GM18517 (cell line): ENCODE measurements around the gene HAPLN3.
A peak's percentile ranks its signal among the peaks of the same experiment; 100 is the strongest.

Source experiments
- ATAC-seq: cut with Tn5 transposase; IDR thresholded peaks from one replicate; pipeline ENCODE4 v1.9.1; 2021; ENCODE audit warnings: mild to moderate bottlenecking, moderate library complexity; ENCODE audit not compliant: unreplicated experiment

Gene HAPLN3

DNA sequence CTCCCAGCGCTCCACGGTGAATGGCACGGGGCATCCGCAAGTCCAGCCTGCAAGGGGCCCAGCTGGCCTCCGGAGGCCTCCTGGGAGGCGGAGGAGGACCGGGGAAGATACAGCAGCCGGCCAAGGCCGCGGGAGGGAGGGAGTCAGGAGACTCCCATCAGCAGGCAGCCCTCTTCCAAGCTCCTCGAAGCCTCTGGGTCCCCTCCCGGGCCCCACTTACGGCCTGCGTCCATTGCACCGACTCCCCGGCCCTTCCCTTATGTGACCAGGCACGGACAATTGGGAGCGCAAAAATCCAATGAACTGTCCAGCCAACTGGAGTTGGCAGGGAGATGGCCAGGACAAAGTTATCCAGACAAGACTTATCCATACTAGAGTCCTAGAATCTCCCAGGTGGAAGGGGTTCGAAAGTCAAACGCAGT lies 17.2 kb upstream of the HAPLN3 start:
- no peak for ATAC-seq

DNA sequence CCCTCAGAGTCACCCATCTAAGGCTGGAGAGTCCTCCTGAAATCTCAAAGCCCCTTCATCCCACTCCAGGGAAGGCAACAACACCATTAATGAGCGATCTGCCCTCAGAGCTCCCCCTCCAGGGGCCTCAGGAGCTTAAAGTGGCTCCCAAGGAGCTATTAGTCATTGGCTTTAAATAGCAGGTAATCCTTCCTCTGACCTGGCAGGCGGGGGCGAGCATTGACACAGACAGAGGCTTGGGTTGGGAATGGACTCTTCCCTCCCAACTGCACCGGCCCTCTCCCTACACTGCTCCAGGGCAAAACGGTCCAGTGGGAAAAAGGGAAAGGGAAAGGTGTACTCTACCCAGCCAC lies 16.4 kb upstream of the HAPLN3 start:
- no peak for ATAC-seq

DNA sequence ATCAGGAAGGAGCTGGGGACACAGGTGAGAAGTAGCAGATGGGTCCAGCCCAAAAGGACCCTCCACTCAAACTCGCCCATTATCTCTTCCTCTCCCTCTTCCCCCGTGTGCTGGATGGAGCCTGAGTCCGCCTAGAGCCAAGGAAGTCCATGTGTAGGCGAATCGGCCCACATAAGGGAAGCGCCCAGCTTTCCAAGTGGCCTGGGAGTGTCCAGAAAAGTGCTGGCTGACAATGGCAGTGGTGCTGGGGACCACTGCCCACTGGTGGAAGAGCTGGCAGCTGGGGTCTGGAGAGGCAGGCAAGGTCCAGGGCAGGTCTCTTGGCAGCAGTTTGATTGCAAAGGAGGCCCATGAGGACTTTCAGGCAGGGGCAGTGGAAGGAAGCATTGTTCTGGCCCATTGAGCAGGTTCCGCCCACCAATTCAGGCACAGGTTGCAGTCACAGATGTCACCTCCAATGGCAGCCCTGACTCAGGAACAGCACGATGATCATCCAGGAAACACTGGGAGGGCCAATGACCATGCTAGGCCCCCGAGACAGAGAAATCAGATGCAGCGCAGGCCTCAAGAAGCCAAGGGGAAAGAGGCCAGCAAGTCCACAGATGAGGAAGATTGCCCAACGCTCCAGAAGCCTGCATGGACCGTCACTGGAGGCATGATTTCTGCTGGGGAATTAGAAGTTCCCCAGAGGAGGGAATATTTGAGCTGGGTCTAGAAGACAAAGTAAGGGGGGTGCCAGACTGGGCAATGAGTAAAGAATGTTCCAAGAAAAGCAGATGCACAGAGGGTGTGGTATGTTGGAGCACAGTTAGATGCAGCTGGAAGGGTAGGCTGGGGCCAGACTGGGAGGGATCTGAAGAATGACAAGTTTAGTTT lies 14.8 kb upstream of the HAPLN3 start:
- no peak for ATAC-seq

DNA sequence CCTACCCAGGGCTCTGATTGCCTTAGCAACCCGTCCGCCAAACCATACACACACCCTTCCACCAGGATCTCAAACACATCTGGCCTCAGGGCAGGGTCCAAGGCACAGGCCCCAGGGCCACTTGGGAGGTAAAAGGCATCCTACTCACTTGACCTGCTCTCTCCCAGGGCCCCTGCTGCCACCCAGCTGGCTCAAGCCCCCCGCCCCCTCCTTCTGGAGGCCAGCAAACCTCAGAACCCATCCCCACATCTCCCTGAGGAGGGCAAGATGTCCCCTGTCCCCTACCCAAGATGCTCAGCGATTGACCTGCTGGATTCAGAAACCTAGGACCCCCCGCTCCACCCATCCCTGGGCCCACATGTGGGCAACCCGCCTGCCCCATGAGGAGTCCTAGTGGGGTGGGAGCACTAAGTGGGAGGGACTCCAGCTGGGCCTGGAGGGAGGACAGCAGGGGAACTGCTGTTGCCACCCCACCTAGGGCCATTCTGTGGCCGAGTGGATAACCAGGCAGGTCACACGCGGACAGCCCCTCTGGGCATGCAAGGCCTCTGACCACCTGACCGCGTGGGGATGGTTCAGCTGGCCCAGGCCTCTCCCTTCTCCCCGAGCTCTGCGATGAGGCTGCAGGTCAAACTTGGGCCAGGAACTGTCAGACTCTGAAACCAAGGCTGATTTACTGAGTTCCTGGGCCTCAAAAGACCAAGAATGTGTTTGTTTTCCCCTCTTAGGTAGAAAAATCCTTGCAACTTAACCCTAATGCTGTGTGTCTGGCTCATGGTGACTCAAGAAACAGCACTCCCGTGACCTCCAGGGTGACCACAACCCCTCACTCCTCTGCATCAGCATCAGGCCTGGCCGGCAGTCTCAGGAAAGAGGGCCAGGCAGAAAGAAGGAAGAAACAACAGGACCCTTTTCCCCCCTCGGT lies 13.6 kb upstream of the HAPLN3 start:
- no peak for ATAC-seq

DNA sequence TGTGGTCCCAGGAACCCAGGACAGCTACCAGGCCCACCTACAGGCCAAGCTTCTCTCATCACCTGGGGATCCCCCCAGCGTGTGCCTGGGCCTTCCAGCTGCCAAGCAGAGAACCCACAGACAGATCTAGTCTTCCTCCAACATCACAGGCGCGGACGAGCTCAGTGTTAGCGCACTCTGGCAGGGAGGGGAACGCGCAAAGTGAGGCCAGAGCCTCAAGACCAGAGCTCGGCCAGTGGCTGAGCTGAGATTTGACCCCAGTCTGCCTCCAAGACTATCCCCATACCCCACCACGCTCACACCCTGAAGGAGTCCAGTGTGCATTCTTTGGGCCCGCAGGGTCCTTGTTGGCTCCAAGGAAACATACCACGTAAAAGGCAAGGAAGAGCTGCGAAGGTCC lies 12.8 kb upstream of the HAPLN3 start:
- no peak for ATAC-seq

DNA sequence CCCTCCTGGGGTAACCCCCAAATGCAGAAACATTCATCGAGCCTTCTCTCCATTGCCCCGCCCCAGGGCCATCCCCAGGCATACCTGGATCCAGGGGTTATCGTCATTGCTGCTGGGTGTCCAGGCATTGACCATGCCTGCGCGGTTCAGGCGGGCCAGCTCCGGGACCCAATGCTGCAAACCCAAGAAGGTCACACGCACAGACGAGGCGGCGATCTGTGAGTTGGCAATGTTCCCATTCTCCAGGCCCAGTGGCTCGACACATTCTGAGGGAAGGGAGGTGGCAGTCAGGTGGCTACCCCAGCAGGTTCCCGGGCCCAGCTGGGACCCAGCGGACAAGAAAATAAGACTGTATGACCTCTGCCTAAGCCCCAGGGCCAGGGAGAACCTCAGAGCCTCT lies 11.8 kb upstream of the HAPLN3 start:
- ATAC-seq = no peak

DNA sequence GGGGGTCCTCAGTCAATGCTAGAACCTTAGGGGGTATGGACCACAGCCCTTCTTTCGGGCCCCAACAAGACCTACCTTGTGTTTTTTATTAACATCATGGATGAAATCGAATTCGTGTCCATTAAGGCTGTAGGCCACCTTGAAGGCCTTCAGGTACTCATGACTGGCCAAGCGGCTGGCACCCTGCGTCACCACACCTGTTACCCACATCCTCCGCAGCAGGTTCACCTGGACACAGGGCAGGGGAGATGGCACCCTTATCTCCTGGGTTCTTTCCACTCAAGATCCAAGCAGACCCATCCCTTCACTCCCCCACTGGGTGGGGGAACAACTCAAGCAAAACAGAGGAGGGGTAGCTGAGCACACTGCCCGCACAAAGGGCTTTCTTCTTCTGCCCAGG lies 11.2 kb upstream of the HAPLN3 start:
- no peak for ATAC-seq

DNA sequence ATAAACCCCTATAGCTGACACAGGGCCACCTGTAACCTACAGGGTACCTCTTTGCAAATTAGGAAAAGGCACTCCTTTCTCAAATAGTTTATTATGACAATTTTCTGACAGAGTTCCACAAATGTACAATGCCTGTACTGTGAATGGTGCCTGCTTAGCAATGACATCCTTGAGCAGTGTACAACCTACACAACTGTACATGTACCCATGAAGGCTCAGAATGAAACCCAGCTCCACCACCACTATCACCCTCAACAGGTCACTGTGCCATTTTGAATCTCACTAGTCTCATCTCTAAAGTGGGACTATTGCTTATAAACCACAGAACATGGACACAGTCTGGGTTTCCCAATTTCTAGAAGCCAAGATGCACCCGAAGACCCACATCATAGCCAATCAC lies 10.8 kb upstream of the HAPLN3 start:
- no peak for ATAC-seq

DNA sequence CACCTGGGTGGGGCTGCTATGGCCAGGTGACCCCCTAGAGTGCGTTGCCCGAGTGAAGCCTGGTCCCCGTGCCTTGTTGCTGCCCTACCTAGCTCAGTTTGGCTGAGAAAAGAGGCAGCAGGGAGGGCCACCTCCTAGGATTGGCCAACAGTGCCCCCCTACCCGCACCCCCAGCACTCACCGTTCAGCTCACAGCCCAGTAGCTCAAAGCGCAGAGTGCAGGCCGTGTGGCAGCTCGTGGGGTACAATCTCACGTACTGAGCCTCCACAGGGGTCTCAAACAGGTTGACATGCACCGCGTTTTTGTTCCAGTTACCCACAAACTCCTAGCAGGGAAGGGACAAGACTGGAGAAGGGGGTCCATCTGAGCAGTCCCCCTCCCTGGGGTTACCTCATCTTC lies 10.2 kb upstream of the HAPLN3 start:
- ATAC-seq = no peak

DNA sequence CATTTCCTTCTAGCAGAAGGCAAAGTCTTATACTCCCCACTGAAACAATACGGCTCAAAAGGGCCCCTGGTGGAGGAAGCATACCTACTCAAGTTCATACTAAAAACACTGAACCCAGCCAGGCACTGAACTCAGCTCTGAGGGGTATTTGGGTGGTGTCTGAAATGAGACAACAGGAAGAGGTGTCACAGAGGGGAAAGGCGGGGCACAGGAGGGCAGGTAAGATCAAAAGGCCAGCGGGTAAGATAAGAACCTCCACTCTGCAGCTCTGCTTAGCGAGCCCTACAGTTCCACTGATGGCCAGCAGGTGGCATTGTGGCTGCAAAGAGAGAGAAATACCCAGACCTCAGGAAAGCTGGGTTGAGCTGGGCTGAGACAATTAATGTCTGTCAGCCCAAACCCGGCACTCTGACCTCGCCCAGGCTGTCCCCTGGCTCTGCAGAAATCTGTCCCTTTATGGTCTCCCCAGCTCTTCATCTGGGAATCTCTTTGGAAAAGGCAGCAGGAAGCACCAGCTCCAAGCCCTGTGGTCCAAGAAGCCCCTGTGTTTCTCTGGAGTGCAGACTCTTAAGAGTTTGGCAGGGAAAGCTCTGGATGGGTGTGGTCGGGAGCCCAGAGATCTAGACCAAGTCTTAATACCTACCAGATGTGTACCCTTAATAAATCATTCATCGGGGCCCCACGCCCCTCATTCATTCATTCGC lies 9.4 kb upstream of the HAPLN3 start:
- ATAC-seq = peak; percentile 77

DNA sequence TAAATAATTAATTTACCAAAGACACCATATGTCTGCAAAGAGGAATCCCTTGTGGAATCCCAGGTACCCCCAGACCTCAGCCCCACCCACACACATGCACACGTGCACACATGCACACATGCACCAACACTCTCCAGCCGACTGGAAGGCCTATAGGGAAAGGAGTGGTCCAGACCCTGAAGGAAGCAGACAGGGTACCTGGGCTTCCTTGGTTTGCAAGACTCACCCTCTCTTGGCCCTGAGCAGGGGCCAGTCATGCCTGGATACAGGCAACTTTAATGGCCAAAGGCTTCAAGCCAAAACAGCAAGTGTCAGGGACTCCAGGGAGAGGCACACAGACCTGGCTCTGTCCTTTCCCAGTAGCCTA lies 8.9 kb upstream of the HAPLN3 start:
- ATAC-seq = no peak

DNA sequence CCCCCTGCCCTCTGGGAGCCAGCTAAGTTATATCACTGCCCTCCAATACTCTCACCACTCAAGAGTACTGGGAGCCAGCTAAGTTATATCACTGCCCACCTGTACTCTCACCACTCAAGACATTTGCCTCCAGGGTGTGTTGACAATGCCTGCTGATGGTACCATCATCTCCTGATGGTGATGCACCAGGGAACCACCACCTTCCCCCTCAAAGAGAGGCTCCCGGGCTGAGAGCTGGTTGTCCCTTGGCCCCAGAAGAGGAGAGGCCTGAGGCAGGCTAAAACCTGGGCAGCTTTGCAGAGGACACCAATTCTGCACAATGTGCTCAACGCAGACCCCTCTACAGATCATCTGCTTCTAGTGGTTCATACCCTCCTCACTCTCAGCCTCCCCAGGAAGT lies 7.5 kb upstream of the HAPLN3 start:
- ATAC-seq = no peak

DNA sequence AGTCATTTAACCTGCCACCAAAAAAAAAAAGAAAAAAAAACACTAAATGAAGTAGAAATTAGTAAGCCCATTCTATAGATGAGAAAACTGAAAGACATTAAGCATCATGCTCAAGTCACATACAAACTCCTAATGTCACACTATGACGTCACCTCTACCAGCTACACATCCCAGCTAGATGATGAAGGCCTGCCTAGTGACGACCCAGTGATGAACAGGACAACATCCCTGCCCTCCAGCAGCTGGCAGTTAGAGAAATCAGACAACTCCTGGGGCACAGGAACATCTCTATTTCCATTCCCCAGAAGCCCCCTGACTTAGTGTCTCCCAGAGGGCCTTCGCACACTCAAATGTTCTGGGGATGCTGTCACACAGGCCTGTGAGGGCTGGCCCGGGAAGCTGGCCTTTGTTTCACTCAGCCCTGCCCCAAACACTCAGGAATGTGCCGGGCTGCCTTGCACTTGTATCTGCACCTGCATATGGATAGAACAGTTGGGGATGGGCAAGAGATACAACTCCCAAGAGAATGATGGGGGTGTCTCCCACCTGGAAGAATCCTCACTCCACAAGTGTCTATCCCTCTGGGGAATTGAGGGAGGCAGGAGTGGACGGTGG lies 7.0 kb upstream of the HAPLN3 start:
- no peak for ATAC-seq

DNA sequence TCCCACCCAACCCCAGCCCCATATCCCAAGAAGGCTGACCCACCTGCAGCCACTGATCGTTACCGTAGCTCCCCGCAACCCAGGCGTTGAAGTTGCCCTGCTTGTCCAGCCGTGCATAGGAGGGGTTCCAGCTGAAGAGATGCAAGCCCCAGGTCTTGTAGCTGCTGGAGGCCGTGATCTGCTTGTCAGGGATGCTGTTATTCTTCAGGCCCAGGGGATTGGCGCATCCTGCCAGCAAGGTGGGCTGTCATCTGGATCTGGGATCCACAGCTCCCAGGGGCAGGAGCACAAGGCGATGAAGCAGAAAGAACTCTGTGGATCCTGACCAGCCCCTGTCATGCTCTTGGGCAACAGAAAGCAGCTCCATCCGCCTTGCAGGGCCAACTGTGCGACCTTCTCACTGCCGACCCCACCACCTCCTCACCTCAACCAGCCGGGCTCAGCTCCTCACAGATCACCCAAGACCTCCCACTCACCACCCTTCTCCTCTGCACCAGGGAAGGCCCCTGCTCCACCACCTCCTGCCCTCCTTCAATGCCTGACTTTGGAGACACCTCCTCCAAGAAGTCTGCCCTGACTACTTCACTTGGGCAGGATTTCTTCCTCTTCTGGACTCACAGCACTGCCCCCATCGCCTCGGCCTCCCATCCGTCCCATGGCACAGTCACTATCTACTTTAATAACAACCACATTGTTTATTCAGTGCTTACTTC lies 6.3 kb upstream of the HAPLN3 start:
- no peak for ATAC-seq

DNA sequence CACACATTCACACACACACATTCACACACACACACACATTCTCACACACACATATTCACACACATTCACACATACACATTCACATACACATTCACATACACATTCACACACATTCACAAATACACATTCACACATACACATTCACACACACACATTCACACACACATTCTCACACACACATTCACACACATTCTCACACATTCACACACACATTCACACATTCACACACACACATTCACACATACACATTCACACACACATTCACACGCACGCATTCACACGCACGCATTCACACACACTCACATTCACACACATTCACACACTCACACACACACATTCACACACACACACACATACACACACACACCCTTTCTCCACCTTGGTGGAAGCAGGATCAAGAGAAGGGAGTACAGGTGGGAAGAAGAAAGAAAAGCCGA lies 5.7 kb upstream of the HAPLN3 start:
- no peak for ATAC-seq

DNA sequence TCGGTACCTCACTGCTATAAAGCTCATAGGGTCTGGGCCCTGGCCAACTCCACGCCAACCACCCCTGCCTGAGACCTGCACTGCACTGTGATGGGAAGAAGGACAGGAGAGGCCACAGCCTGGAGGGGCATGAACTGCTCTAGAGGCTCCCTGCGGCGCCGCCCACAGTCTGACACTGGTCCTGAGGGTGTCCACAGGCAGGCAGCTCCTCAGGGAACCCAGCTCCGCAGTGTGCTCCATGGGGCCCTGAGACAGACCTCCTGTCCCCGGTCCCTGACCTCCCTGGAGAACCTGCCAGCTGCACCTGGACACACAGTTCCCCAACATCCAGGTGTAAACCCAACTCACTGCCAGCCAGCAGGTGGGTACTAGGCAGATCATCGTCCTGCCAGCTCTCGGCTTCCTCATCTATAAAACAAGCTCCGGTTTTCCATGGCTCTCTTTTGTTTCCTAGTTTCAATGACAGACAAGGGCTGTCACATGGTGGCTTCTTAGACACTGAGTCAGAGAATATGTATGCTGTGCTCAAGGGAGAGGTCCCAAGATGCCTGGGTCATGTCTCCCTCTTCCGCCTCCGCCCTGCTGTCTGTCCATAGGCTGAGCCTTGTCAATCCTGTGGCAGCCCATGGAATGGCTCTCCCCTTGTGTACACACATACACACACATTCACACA lies 5.1 kb upstream of the HAPLN3 start:
- no peak for ATAC-seq

DNA sequence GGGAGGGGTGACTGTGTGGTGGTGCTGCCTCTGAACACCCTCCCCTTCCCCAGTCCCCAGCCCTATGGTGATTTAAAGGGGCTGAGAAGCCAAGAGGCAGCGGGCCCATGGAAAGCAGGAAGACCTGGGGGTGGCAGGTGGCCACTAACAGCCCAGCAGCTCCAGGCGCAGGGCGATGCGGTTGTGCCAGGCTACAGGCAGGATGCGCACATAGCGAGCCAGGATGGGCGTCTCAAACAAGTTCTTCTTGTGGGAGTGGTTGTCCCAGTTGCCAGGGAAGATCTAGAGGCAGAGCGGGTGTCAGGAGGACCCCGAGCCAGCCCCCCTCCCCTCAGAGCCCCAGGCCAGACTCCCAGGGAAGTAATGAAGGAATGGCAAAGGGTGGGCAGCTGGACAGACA lies 3.9 kb upstream of the HAPLN3 start:
- ATAC-seq = no peak

DNA sequence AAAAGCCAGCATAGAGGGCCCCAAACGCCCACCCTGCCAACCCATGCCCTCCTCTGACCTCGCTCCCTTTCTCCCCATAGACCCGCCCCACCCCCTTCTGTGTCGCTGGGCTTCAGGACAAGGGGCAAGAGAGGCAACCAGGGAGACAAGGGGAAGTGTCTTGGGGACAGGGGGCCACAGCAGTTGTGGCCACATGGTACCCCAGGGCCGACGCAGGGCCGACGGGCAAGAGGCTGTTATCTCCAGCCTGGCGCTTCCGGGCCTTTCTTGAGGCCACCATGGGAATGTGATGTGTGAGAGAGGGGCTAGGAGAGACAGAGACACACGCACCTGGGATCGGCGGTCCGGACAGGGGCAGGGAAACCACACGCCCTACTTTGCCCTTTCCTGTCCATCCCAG lies 3.4 kb upstream of the HAPLN3 start:
- no peak for ATAC-seq

DNA sequence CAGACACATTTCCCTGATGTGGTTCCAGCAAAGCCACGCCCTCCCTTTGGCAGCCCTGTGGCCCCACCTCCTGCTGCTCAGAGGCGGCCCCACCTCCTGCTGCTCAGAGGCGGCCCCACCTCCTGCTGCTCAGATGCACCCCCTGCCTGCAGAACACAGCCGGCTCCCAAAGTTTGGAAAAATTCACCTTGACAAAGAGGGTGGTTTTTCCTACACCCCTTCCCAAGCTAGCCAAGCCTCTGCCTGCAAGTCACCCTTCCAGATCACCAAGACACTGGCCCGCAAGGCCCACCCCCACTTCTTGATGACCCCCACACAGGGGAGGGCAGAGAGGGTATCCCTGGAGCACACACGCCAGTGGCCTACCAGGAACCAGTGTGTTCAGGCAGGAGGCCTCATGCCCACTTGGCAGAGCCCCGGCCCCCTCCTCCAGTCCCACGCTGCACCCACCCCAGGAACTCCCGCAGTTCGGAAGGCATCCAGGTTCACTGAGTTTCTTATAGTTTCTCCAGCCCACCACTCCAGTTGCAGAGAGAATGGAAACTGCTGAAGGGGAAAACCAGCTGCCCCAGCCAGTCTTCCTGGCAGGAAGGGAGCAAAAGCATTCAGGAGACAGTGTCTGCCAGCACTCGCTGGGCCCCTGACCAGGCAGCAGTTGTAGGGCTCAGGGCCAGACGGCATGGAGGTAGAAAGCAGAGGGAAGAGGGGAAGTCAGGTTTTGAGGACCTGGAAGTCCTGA lies 2.3 kb upstream of the HAPLN3 start:
- ATAC-seq = no peak
